Motor neuron (in vitro differentiated cells): Measurements from ENCODE around the gene NELFA. TPM values are rescaled to one million over a fixed set of nuclear protein-coding genes. Genes with fewer than 3 reads are reported as not detected.
"Not testable (repeated sequence)": the region's sequence is repeated elsewhere in the genome, so short reads cannot be mapped to it uniquely, and the experiment has no call there.

Source experiments
- ATAC-seq, 8 experiments: fragments of 200-7000 bp; cut with Tn5 transposase; replicated peaks in 6 of 8; 2 replicates each; pipeline ENCODE4 v1.8.0; 2021; ENCODE audit warnings: mild to moderate bottlenecking in 8 of 8, moderate library complexity in 8 of 8
- H3K27ac ChIP-seq, 2 donors: fragments of 250-450 bp; sonication (Bioruptor Pico); 2 replicates each; pipeline ENCODE4 v1.9.0; 2021; ENCODE audit warnings: antibody characterized with exemption in 2 of 2, mild to moderate bottlenecking in 2 of 2, moderate library complexity in 1 of 2
- H3K4me1 ChIP-seq, 2 donors: fragments of 250-450 bp; sonication (Bioruptor Pico); replicated peaks in 1 of 2; 2 replicates each; pipeline ENCODE4 v1.6.1; 2021; ENCODE audit warnings: antibody characterized with exemption in 2 of 2, mild to moderate bottlenecking in 2 of 2, moderate library complexity in 1 of 2
- H3K4me3 ChIP-seq, 5 donors: fragments of 250-450 bp; sonication (Bioruptor Pico); 2 replicates each; pipeline ENCODE4 v1.9.0; 2021; ENCODE audit warnings: antibody characterized with exemption in 5 of 5, mild to moderate bottlenecking in 5 of 5, moderate library complexity in 4 of 5
- WGBS, 10 experiments: fragments of 450-650 bp; shearing (Covaris generic); methylation state at CpG; one replicate each; pipeline ENCODE4 v1.0.0; 2022; 5-methylcytosine and 5-hydroxymethylcytosine counted together
- in situ Hi-C, 9 experiments: fragments of 400-800 bp; cut with MboI; loops; one replicate each; pipeline ENCODE4 v1.15.0; 2021; ENCODE audit warnings: low sequenced_read_pairs in 9 of 9, low pct_unique_long_range_greater_than_20kb in 2 of 9; ENCODE audit not compliant: unreplicated experiment in 9 of 9
- total RNA-seq, 8 experiments: library from RNA; unstranded; fragments of 300-600 nt; gene quantifications; 2 replicates each; pipeline versions ENCODE4 v1.2.3 to v1.2.4, GENCODE V29; 2022

The NELFA gene
- total RNA-seq, 8 experiments from 2014 or later = 16.9 to 34.9 (median 27.9) TPM

- in situ Hi-C loops = no loop called here
- H3K27ac ChIP-seq = no peak overlapping the region
- no peak overlapping the region for H3K4me3 ChIP-seq
- H3K4me1 ChIP-seq = no peaks in the 10 kb centered on the region
- no peak for ATAC-seq
These were observed 17.0 kb upstream of the NELFA start for GRCh38 chr4:2025817-2026216.

DNA sequence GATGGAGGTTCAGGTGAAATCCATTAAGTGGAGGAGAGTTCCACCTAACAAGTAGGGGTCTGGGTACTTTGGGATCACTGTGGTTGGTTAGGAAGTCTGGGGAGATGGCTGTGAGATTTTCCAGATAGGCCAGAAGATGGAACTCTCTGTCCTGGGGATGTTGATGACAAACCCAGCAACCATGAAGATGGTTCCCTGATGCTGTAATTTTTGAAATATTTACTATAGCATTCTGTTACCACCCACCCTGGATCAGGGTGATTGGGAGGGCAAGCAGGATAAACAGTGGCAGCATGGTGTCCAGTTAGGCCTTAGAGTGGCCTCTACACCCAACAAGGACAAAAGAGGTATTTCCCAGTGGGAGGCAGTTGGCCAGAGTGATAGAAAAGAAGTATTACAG is 15.9 kb upstream of the NELFA start:
- no peak for ATAC-seq
- in situ Hi-C loops = no loop called here

GRCh38 chr4:2021358-2022018 is 12.7 kb upstream of the NELFA start:
- ATAC-seq, in situ Hi-C loops, H3K4me1 ChIP-seq, H3K4me3 ChIP-seq, H3K27ac ChIP-seq: not testable (repeated sequence)
- WGBS, 10 experiments = 11 to 100% (median 72%) methylated on average over 2 to 12 of the region's 15 CpGs; no CpG with 5 or more reads in 2 of the 10 experiments

More for the DNA sequence above, 15.9 kb upstream of the NELFA start:
- no peak overlapping the region for H3K4me3 ChIP-seq
- H3K27ac ChIP-seq = no peak overlapping the region
- H3K4me1 ChIP-seq = no peaks in the 10 kb centered on the region

- WGBS, 10 experiments = 10 to 88% (median 42%) methylated on average over 2 to 4 of the region's 4 CpGs; no CpG with 5 or more reads in 2 of the 10 experiments
- no peak overlapping the region for H3K27ac ChIP-seq
- H3K4me1 ChIP-seq = peaks cover 3 to 12% of the 10 kb centered on the region in 2 donors
- ATAC-seq = no peak
- no peak overlapping the region for H3K4me3 ChIP-seq
- in situ Hi-C loops = no loop called here
These were observed 6.2 kb upstream of the NELFA start for GRCh38 chr4:2015008-2015407.

GRCh38 chr4:2011583-2011982 is 2.8 kb upstream of the NELFA start:
- no peak for ATAC-seq
- WGBS, 10 experiments = 50 to 100% (median 91%) methylated on average over 1 to 3 of the region's 3 CpGs
- Histone ChIP-seq H3K27ac (no peak overlapping the region), H3K4me3 (no peak overlapping the region), H3K4me1 (peaks cover 14 to 18% of the 10 kb centered on the region in 2 donors)
- in situ Hi-C loops = no loop called here

GRCh38 chr4:2009651-2010233 is 968 bp upstream of the NELFA start:
- Histone ChIP-seq H3K4me3 (peak overlapping the region; percentile 82 to 99 (median 93)), H3K4me1 (peaks cover 8 to 18% of the 10 kb centered on the region in 2 donors), H3K27ac (peak overlapping the region; percentile 100)
- 7 to 70% (median 15%) methylated on average over 2 to 18 of the region's 23 CpGs; no CpG with 5 or more reads in 1 of the 10 experiments for WGBS, 10 experiments
- peak; percentile 28 to 59 (median 42) for ATAC-seq
- in situ Hi-C loops = no loop called here

- in situ Hi-C loops = no loop called here
- Histone ChIP-seq H3K4me3 (peak overlapping the region; percentile 82 to 99 (median 93)), H3K4me1 (peaks cover 8 to 18% of the 10 kb centered on the region in 2 donors), H3K27ac (peak overlapping the region; percentile 100)
- no CpG with 5 or more reads among the region's 27 CpGs for WGBS, 10 experiments
- ATAC-seq = peak in 1 of 8 experiments; percentile 28
These were observed 178 bp downstream of the NELFA start for GRCh38 chr4:2008671-2008920.

DNA sequence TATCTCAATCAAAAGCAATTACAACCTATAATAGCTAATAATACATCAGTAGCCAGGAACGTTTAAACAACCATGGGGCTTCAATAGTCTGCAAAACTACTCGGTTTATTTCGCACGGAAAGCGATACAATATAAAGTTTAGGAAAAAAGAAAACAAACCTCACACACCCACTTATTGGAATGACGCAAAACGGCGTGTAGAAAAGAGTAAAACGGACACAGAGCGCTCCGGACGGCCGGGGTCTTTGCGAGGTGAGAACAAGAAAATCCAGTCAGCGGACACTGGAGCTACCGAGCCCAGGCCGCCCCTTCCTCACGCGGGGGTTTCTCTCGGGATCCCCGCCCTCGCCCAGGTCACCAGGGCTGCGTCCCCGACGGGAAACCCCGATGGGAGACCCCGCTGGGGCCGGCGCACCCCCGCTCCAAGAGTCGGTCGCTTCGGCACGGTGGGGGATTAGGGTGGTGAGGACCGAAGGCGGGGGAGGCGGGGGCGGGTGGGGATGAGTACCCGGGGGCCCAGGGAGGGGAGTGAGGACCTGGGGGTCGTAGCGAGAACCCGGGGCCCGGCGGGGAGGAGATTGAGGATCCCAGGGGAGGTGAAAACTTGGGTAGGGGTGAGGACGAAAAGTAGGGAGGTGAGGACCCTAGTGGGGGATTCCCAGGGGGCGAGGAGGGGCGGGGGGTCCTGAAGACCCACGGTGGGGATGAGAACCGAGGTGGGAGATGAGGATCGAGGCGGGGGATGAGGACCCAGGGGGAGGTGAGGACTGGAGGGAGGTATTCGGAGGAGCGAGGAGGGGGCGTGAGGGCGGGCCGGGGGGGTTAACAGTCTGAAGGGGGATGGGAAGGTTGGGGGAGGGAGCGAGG is 737 bp downstream of the NELFA start:
- 0 to 7% (median 3%) methylated on average over 3 to 19 of the region's 57 CpGs; no CpG with 5 or more reads in 3 of the 10 experiments for WGBS, 10 experiments
- peak overlapping the region; percentile 100 for H3K27ac ChIP-seq
- peak in 4 of 8 experiments; percentile 1 to 6 (median 3) for ATAC-seq
- peaks cover 8 to 18% of the 10 kb centered on the region in 2 donors for H3K4me1 ChIP-seq
- in situ Hi-C loops = no loop called here
- H3K4me3 ChIP-seq = peak overlapping the region; percentile 82 to 99 (median 93)

- H3K27ac ChIP-seq = no peak overlapping the region
- in situ Hi-C loops = no loop called here
- no peak for ATAC-seq
- peaks cover 8 to 18% of the 10 kb centered on the region in 2 donors for H3K4me1 ChIP-seq
- 66 to 92% (median 84%) methylated on average over 1 to 14 of the region's 15 CpGs for WGBS, 10 experiments
- H3K4me3 ChIP-seq = peak overlapping the region; percentile 82 to 99 (median 93)
These were observed 1.7 kb downstream of the NELFA start for GRCh38 chr4:2006956-2007653.

DNA sequence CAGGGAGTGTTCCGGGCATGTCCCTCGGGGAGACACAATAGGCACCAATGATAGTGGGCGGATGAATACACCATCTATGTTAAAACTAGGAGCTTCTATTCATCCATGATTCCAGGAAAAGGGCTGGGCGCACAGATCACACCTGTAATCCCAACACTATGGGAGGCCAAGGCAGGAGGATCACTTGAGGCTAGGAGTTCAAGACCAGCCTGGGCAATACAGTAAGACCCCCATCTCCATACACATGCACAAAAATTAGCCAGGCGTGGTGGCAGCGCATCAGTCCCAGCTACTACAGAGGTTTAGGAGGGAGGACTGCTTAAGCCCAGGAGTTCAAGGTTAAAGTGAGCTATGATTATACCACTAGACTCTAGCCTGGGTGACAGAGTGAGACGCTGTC is 2.4 kb downstream of the NELFA start:
- ATAC-seq = no peak
- H3K4me3 ChIP-seq = no peak overlapping the region
- in situ Hi-C loops = no loop called here
- peaks cover 8 to 18% of the 10 kb centered on the region in 2 donors for H3K4me1 ChIP-seq
- no peak overlapping the region for H3K27ac ChIP-seq
- WGBS, 10 experiments = 73 to 100% (median 98%) methylated on average over 2 to 7 of the region's 7 CpGs; no CpG with 5 or more reads in 1 of the 10 experiments

DNA sequence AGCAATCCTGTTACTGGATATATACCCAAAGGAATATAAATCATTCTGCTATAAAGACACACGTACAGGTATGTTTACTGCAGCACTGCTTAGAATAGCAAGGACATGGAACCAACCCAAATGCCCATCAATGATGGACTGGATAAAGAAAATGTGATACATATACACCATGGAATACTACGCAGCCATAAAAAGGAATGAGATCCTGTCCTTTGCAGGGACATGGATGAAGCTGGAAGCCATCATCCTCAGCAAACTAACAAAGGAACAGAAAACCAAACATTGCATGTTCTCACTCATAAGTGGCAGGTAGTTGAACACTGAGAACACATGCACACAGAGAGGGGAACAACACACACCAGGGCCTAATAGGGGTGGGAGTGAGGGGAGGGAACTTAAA is 5.4 kb downstream of the NELFA start:
- H3K27ac ChIP-seq, H3K4me3 ChIP-seq, in situ Hi-C loops, ATAC-seq: not testable (repeated sequence)
- H3K4me1 ChIP-seq = peaks cover 2 to 12% of the 10 kb centered on the region in 2 donors
- 75 to 100% (median 100%) methylated on average over 1 to 2 of the region's 2 CpGs; no CpG with 5 or more reads in 2 of the 10 experiments for WGBS, 10 experiments

DNA sequence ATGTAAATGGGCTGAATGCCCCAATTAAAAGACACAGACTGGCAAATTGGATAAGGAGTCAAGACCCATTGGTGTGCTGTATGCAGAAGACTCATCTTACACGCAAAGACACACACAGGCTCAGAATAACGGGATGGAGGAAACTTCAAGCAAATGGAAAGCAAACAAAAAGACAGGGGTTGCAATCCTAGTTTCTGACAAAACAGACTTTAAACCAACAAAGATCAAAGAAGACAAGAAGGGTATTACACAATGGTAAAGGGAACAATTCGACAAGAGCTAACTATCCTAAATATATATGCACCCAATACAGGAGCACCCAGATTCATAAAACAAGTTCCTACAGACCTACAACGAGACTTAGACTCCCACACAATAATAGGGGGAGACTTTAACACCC is 9.5 kb downstream of the NELFA start:
- in situ Hi-C loops, H3K4me1 ChIP-seq, H3K27ac ChIP-seq, ATAC-seq, H3K4me3 ChIP-seq: not testable (repeated sequence)
- WGBS, 10 experiments = 86 to 100% (median 95%) methylated on average over 1 to 4 of the region's 4 CpGs

DNA sequence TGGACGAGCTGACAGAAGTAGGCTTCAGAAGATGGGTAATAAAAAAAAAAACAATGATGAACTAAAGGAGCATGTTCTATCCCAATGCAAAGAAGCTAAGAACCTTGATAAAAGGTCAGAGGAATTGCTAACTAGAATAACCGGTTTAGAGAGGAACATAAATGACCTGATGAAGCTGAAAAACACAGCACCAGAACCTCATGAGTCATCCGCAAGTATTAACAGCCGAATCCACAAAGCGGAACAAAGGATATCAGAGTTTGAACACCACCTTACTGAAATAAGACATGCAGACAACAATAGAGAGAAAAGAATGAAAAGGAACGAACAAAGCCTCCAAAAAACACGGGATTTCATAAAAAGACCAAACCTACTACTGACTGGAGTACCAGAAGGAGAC is 10.5 kb downstream of the NELFA start:
- in situ Hi-C loops = no loop called here
- H3K4me1 ChIP-seq = no peaks in the 10 kb centered on the region
- 88 to 100% (median 95%) methylated on average over 3 to 7 of the region's 7 CpGs; no CpG with 5 or more reads in 1 of the 10 experiments for WGBS, 10 experiments
- ATAC-seq = peak in 2 of 8 experiments; percentile 57 to 61
- no peak overlapping the region for H3K27ac ChIP-seq
- H3K4me3 ChIP-seq = no peak overlapping the region
